Ishikawa (cell line): Measurements from ENCODE around the gene TLE4.

Source experiments
- CEBPB ChIP-seq: IDR thresholded peaks from 2 replicates; pipeline ENCODE4 v1.6.1; 2012
- EGR1 ChIP-seq: IDR thresholded peaks from 2 replicates; pipeline ENCODE4 v1.6.1; 2012
- EP300 ChIP-seq: IDR thresholded peaks from 2 replicates; pipeline ENCODE4 v1.6.1; 2012; ENCODE audit warnings: borderline replicate concordance
- FOXM1 ChIP-seq: IDR thresholded peaks from 2 replicates; pipeline ENCODE4 v1.6.1; 2012; ENCODE audit warnings: low read depth, borderline replicate concordance
- TAF1 ChIP-seq: IDR thresholded peaks from 2 replicates; pipeline ENCODE4 v1.6.1; 2012; ENCODE audit warnings: low read depth, mild to moderate bottlenecking
- TCF12 ChIP-seq: IDR thresholded peaks from 2 replicates; pipeline ENCODE4 v1.6.1; 2012; ENCODE audit warnings: low read depth
- YY1 ChIP-seq: IDR thresholded peaks from 2 replicates; pipeline ENCODE4 v1.6.1; 2012; ENCODE audit warnings: low read depth
- ZBTB7A ChIP-seq: IDR thresholded peaks from 2 replicates; pipeline ENCODE4 v1.6.1; 2012; ENCODE audit warnings: low read depth
- TF ChIP-seq, protein P1 (sequence below): IDR thresholded peaks from 2 replicates; pipeline ENCODE4 v1.6.1; 2012
- TF ChIP-seq, protein P2 (sequence below): IDR thresholded peaks from 2 replicates; pipeline ENCODE4 v1.6.1; 2012; ENCODE audit warnings: low read depth, mild to moderate bottlenecking

DNA sequence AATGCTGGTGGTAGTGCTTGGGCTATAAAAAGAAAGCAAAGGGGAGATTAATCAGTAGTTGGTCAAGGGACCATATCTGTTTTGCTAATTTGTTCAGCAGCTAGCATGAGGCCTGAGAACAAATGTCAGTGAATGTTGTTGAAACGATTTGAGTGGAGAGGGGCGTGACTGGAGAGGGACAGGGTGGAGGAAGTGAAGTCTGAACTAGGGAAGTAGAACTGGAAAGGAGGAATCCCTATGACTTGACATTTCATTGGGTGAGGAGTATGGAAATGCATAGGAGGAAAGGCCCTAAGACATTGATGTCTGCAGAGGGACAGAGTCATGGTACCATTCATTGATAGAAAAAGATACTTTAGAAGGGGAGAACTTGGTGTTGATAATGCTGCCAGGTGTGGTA, 19.7 kb downstream of the TLE4 start:
- TF ChIP-seq, protein P1, sequence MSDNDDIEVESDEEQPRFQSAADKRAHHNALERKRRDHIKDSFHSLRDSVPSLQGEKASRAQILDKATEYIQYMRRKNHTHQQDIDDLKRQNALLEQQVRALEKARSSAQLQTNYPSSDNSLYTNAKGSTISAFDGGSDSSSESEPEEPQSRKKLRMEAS = no peak
- no peak for TF ChIP-seq ZBTB7A
- no peak for TF ChIP-seq EP300
- TF ChIP-seq YY1 = no peak
- no peak for TF ChIP-seq TAF1
- TF ChIP-seq, protein P2, sequence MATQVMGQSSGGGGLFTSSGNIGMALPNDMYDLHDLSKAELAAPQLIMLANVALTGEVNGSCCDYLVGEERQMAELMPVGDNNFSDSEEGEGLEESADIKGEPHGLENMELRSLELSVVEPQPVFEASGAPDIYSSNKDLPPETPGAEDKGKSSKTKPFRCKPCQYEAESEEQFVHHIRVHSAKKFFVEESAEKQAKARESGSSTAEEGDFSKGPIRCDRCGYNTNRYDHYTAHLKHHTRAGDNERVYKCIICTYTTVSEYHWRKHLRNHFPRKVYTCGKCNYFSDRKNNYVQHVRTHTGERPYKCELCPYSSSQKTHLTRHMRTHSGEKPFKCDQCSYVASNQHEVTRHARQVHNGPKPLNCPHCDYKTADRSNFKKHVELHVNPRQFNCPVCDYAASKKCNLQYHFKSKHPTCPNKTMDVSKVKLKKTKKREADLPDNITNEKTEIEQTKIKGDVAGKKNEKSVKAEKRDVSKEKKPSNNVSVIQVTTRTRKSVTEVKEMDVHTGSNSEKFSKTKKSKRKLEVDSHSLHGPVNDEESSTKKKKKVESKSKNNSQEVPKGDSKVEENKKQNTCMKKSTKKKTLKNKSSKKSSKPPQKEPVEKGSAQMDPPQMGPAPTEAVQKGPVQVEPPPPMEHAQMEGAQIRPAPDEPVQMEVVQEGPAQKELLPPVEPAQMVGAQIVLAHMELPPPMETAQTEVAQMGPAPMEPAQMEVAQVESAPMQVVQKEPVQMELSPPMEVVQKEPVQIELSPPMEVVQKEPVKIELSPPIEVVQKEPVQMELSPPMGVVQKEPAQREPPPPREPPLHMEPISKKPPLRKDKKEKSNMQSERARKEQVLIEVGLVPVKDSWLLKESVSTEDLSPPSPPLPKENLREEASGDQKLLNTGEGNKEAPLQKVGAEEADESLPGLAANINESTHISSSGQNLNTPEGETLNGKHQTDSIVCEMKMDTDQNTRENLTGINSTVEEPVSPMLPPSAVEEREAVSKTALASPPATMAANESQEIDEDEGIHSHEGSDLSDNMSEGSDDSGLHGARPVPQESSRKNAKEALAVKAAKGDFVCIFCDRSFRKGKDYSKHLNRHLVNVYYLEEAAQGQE = no peak
- no peak for TF ChIP-seq FOXM1
- TF ChIP-seq TCF12 = no peak
- TF ChIP-seq CEBPB = no peak
- TF ChIP-seq EGR1 = no peak
